ENCODE results near the gene NOCT.
"Not testable (repeated sequence)": the region's sequence is repeated elsewhere in the genome, so short reads cannot be mapped to it uniquely, and the experiment has no call there.

The NOCT gene

GRCh38 chr4:139053909-139054308 lies 38.3 kb downstream of the NOCT start:
- DNase-seq: no peak

GRCh38 chr4:139054791-139055505 lies 39.4 kb downstream of the NOCT start:
- no peak for DNase-seq

- not testable (repeated sequence) for DNase-seq
These were observed 43.4 kb downstream of the NOCT start for GRCh38 chr4:139059026-139059425.

- no peak for DNase-seq
These were observed 45.0 kb downstream of the NOCT start for GRCh38 chr4:139060591-139060990.

- no peak for DNase-seq
These were observed 60.6 kb downstream of the NOCT start for GRCh38 chr4:139076016-139076744.

GRCh38 chr4:139077567-139078355 lies 62.2 kb downstream of the NOCT start:
- peak; percentile 25 for DNase-seq

GRCh38 chr4:139078926-139079325 lies 63.3 kb downstream of the NOCT start:
- DNase-seq: no peak

GRCh38 chr4:139082750-139083606 lies 67.4 kb downstream of the NOCT start:
- peak; percentile 96 for DNase-seq

GRCh38 chr4:139083607-139083955 lies 68.0 kb downstream of the NOCT start:
- DNase-seq: peak; percentile 71

- peak; percentile 89 for DNase-seq
These were observed 68.6 kb downstream of the NOCT start for GRCh38 chr4:139083956-139084803.

- DNase-seq: peak; percentile 70
These were observed 69.2 kb downstream of the NOCT start for GRCh38 chr4:139084804-139085093.

GRCh38 chr4:139085141-139085540 lies 69.6 kb downstream of the NOCT start:
- DNase-seq: no peak

GRCh38 chr4:139092271-139092670 lies 76.7 kb downstream of the NOCT start:
- no peak for DNase-seq
